Mesenchymal stem cell (in vitro differentiated cells and primary cell): ENCODE measurements around the gene MRPL49.

Experiments
- DNase-seq: peaks from one replicate; pipeline ENCODE4 v3.0.0-alpha.2; 2013
- H2AFZ ChIP-seq: one replicate; pipeline ENCODE4 v1.6.1; 2013; ENCODE audit warnings: low read depth, mild to moderate bottlenecking, control low read depth, inconsistent platforms, low read length, moderate library complexity
- H2AK5ac ChIP-seq: 2 replicates; pipeline ENCODE4 v1.6.1; 2013; ENCODE audit warnings: low read length, moderate library complexity, mild to moderate bottlenecking, inconsistent platforms; ENCODE audit not compliant: severe bottlenecking
- H2BK120ac ChIP-seq: one replicate; pipeline ENCODE4 v1.6.1; 2013; ENCODE audit warnings: low read depth, mild to moderate bottlenecking, inconsistent platforms, low read length, moderate library complexity
- H2BK12ac ChIP-seq, 2 experiments: one replicate each; pipeline ENCODE4 v1.6.1; 2013; ENCODE audit warnings: inconsistent platforms in 2 of 2, low read length in 2 of 2, mild to moderate bottlenecking in 2 of 2, moderate library complexity in 2 of 2, control low read depth in 1 of 2
- H2BK15ac ChIP-seq: one replicate; pipeline ENCODE4 v1.6.1; 2013; ENCODE audit warnings: mild to moderate bottlenecking, low read depth, inconsistent platforms; ENCODE audit not compliant: poor library complexity, severe bottlenecking
- H2BK5ac ChIP-seq: 2 replicates; pipeline ENCODE4 v1.6.1; 2013; ENCODE audit warnings: low read depth, mild to moderate bottlenecking, low read length, control low read depth, inconsistent platforms; ENCODE audit not compliant: poor library complexity, severe bottlenecking
- H3K14ac ChIP-seq, 2 experiments: one replicate each; pipeline ENCODE4 v1.6.1; 2013; ENCODE audit warnings: inconsistent platforms in 2 of 2, low read length in 2 of 2, control low read depth in 1 of 2, mild to moderate bottlenecking in 1 of 2, moderate library complexity in 1 of 2
- H3K18ac ChIP-seq, 2 experiments: one replicate each; pipeline ENCODE4 v1.6.1; 2013; ENCODE audit warnings: inconsistent platforms in 2 of 2, low read length in 2 of 2, control low read depth in 1 of 2, low read depth in 1 of 2, mild to moderate bottlenecking in 1 of 2
- H3K23ac ChIP-seq, 2 experiments: one replicate each; pipeline ENCODE4 v1.6.1; 2013; ENCODE audit warnings: inconsistent platforms in 2 of 2, low read length in 2 of 2, mild to moderate bottlenecking in 2 of 2, moderate library complexity in 2 of 2, control low read depth in 1 of 2
- H3K27ac ChIP-seq: 2 replicates; pipeline ENCODE4 v1.5.1; 2013; ENCODE audit warnings: mild to moderate bottlenecking, moderate library complexity, low read length, control low read depth, inconsistent platforms; ENCODE audit not compliant: poor library complexity, severe bottlenecking
- H3K27me3 ChIP-seq, 2 experiments: 2 replicates each; pipeline versions ENCODE4 v1.6.1 to v1.7.0; 2013; ENCODE audit warnings: low read length in 2 of 2, mild to moderate bottlenecking in 2 of 2, moderate library complexity in 2 of 2, control low read depth in 1 of 2, inconsistent platforms in 1 of 2; ENCODE audit not compliant: control insufficient read depth in 1 of 2, insufficient read depth in 1 of 2
- H3K36me3 ChIP-seq, 2 experiments: 2 replicates each; pipeline versions ENCODE4 v1.6.1 to v1.7.0; 2013; ENCODE audit warnings: low read length in 2 of 2, control low read depth in 1 of 2, inconsistent platforms in 1 of 2, low read depth in 1 of 2, mild to moderate bottlenecking in 1 of 2; ENCODE audit not compliant: insufficient read depth in 2 of 2, control insufficient read depth in 1 of 2
- H3K4ac ChIP-seq, 2 experiments: one replicate each; pipeline ENCODE4 v1.6.1; 2013; ENCODE audit warnings: inconsistent platforms in 2 of 2, low read length in 2 of 2, mild to moderate bottlenecking in 2 of 2, moderate library complexity in 2 of 2, control low read depth in 1 of 2, low read depth in 1 of 2
- H3K4me1 ChIP-seq: 2 replicates; pipeline ENCODE4 v1.6.1; 2013; ENCODE audit warnings: low read depth, low read length, control low read depth; ENCODE audit not compliant: control insufficient read depth, insufficient read depth
- H3K4me2 ChIP-seq: 2 replicates; pipeline ENCODE4 v1.6.1; 2013; ENCODE audit warnings: low read length, mild to moderate bottlenecking, inconsistent platforms; ENCODE audit not compliant: poor library complexity, severe bottlenecking
- H3K4me3 ChIP-seq, 2 experiments: 2 replicates each; pipeline versions ENCODE4 v1.5.1 to v1.7.0; 2013; ENCODE audit warnings: low read length in 2 of 2, mild to moderate bottlenecking in 2 of 2, control low read depth in 1 of 2, low read depth in 1 of 2; ENCODE audit not compliant: insufficient read depth in 1 of 2
- H3K79me1 ChIP-seq: replicated peaks from 2 replicates; pipeline ENCODE4 v1.6.1; 2013; ENCODE audit warnings: mild to moderate bottlenecking, control low read depth, low read length, inconsistent platforms; ENCODE audit not compliant: poor library complexity, severe bottlenecking
- H3K9ac ChIP-seq: 2 replicates; pipeline ENCODE4 v1.7.0; 2013; ENCODE audit warnings: mild to moderate bottlenecking, low read length, moderate library complexity
- H3K9me3 ChIP-seq: 2 replicates; pipeline ENCODE4 v1.7.0; 2013; ENCODE audit warnings: mild to moderate bottlenecking, low read length; ENCODE audit not compliant: control insufficient read depth
- H4K8ac ChIP-seq: one replicate; pipeline ENCODE4 v1.6.1; 2013; ENCODE audit warnings: inconsistent platforms, mild to moderate bottlenecking, low read length, moderate library complexity
- H4K91ac ChIP-seq: one replicate; pipeline ENCODE4 v1.6.1; 2013; ENCODE audit warnings: mild to moderate bottlenecking, low read length, inconsistent platforms
- WGBS: methylation state at CpG from one replicate; pipeline ENCODE4 v1.1.7; 2013; ENCODE audit warnings: mixed read lengths; 5-methylcytosine and 5-hydroxymethylcytosine counted together

The MRPL49 gene

DNA sequence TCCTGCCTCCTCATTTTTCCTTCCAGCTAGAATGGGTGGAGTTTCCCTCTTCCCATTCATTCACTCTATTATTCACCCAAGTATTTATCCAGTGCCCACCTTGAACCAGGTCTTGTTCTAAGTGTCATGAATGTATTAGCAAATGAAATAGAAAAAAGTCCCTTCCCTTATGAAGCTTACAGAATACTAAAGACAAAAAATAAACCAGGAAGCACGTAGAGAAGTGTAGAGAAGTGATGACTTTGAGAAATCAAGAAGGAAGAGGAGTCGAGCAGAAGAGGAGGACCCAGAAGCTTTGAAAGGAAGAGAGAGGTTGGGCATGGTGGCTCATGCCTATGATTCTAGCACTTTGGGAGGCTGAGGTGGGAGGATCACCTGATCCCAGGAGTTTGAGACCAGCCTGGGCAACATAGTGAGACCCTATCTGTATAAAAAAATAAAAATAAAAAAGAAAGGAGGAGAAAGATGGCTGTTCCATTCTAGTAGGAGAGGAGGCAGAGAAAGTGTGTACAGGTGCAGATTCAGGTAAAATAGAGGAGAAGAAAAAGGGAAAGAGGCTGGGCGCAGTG, 29.3 kb downstream of the MRPL49 start:
- no peak overlapping the region for H2AFZ ChIP-seq
- no peak overlapping the region for H3K18ac ChIP-seq
- no peaks in the 10 kb centered on the region for H3K27me3 ChIP-seq
- H3K4me3 ChIP-seq, result no peak overlapping the region
- H3K9ac ChIP-seq, result no peak overlapping the region
- no peaks in the 10 kb centered on the region for H3K79me1 ChIP-seq
- H3K14ac ChIP-seq, result no peak overlapping the region
- H3K9me3 ChIP-seq, result peaks cover 5% of the 10 kb centered on the region
- no peak for DNase-seq
- H3K23ac ChIP-seq, result no peak overlapping the region
- H3K27ac ChIP-seq, result no peak overlapping the region
- no peak overlapping the region for H3K4ac ChIP-seq
- no peak overlapping the region for H2BK5ac ChIP-seq
- H2AK5ac ChIP-seq, result no peak overlapping the region
- H3K4me2 ChIP-seq, result no peak overlapping the region
- WGBS, result 82% methylated on average over 3 of the region's 3 CpGs
- no peak overlapping the region for H2BK15ac ChIP-seq
- peaks cover 9% of the 10 kb centered on the region for H3K4me1 ChIP-seq
- no peak overlapping the region for H2BK12ac ChIP-seq
- H4K91ac ChIP-seq, result no peak overlapping the region
- H3K36me3 ChIP-seq, result no peaks in the 10 kb centered on the region
- no peak overlapping the region for H4K8ac ChIP-seq
- H2BK120ac ChIP-seq, result no peak overlapping the region

DNA sequence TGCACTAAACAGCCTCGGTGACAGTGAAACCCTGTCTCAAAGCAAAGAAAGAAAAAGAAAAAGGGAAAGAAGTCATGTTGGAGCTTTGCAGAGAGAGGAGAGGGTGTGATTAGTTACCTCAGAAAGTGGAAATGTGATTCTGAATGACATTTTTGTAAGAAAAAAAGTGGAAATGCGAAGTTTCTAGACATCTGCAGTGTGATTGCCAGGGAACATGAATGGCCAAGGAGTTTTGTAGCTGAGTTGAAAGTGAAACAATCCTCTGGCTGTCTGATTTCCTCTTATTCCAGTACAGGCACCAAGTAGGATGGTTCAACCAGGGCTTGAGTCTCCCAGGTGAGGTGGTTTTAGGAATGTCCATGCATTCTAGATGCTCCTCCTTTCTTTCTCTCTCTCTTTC, 30.0 kb downstream of the MRPL49 start:
- Histone ChIP-seq H4K91ac (no peak overlapping the region), H2AK5ac (no peak overlapping the region), H2AFZ (no peak overlapping the region), H4K8ac (no peak overlapping the region), H3K36me3 (no peaks in the 10 kb centered on the region), H3K4me3 (no peak overlapping the region), H3K23ac (no peak overlapping the region), H3K14ac (no peak overlapping the region), H3K9me3 (peaks cover 3% of the 10 kb centered on the region), H2BK120ac (no peak overlapping the region), H3K9ac (no peak overlapping the region), H2BK12ac (no peak overlapping the region), H2BK15ac (no peak overlapping the region), H3K27me3 (no peaks in the 10 kb centered on the region), H3K4ac (no peak overlapping the region), H3K27ac (no peak overlapping the region), H3K4me2 (no peak overlapping the region), H2BK5ac (no peak overlapping the region), H3K4me1 (peaks cover 9% of the 10 kb centered on the region), H3K79me1 (no peaks in the 10 kb centered on the region), H3K18ac (no peak overlapping the region)
- 84% methylated on average over 2 of the region's 2 CpGs for WGBS
- DNase-seq, result peak; percentile 14

DNA sequence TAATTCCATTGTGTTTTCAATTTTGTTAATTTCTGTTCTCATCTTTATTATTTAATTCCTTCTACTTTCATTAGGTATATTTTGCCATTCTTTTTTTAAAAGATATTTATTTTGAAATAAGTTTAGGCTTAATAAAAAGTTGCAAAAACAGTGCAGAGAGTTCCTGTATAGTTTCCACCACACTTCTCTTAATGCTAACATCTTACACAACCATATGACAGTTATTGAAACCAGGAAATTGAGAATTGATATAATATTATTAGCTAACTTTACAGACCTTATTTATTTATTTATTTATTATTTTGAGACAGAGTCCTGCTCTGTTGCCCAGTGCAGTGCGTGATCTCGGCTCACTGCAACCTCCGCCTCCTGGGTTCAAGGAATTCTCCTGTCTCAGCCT, 34.1 kb downstream of the MRPL49 start:
- no peak overlapping the region for H3K4me2 ChIP-seq
- H3K36me3 ChIP-seq, result no peaks in the 10 kb centered on the region
- WGBS, result 100% methylated on average over 3 of the region's 3 CpGs
- H3K23ac ChIP-seq, result no peak overlapping the region
- no peak for DNase-seq
- no peak overlapping the region for H2BK12ac ChIP-seq
- H3K18ac ChIP-seq, result no peak overlapping the region
- H2AFZ ChIP-seq, result no peak overlapping the region
- no peak overlapping the region for H4K91ac ChIP-seq
- no peak overlapping the region for H2BK15ac ChIP-seq
- no peaks in the 10 kb centered on the region for H3K79me1 ChIP-seq
- no peak overlapping the region for H3K4me3 ChIP-seq
- peaks cover 0 to 3% of the 10 kb centered on the region in 2 experiments for H3K27me3 ChIP-seq
- no peak overlapping the region for H2AK5ac ChIP-seq
- H3K27ac ChIP-seq, result no peak overlapping the region
- H3K14ac ChIP-seq, result no peak overlapping the region
- H2BK5ac ChIP-seq, result no peak overlapping the region
- H3K9me3 ChIP-seq, result no peaks in the 10 kb centered on the region
- no peak overlapping the region for H3K9ac ChIP-seq
- H3K4ac ChIP-seq, result no peak overlapping the region
- no peaks in the 10 kb centered on the region for H3K4me1 ChIP-seq
- H2BK120ac ChIP-seq, result no peak overlapping the region
- H4K8ac ChIP-seq, result no peak overlapping the region

DNA sequence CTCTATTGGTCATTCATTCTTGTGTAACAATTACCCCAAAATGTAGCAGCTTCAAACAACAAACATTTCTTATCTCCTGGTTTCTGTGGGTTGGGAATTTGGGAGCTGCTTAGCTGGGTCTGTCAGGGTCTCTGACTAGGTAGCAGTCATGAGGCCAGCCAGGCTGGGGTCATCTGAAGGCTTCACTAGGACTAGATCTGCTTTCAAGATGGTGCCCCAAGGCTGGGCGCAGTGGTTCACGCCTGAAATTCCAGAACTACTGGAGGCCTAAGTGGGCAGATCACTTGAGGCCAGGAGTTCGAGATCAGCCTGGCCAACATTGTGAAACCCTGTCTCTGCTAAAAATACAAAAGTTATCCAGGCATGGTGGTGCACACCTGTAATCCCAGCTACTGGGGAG, 34.8 kb downstream of the MRPL49 start:
- no peak overlapping the region for H4K91ac ChIP-seq
- no peak overlapping the region for H3K14ac ChIP-seq
- no peak overlapping the region for H2AFZ ChIP-seq
- no peak overlapping the region for H3K9ac ChIP-seq
- WGBS, result 80% methylated on average over 3 of the region's 3 CpGs
- no peaks in the 10 kb centered on the region for H3K79me1 ChIP-seq
- H3K4me1 ChIP-seq, result no peaks in the 10 kb centered on the region
- DNase-seq, result no peak
- no peak overlapping the region for H2AK5ac ChIP-seq
- H3K36me3 ChIP-seq, result no peaks in the 10 kb centered on the region
- no peak overlapping the region for H3K4me2 ChIP-seq
- H2BK5ac ChIP-seq, result no peak overlapping the region
- no peak overlapping the region for H3K27ac ChIP-seq
- H3K23ac ChIP-seq, result no peak overlapping the region
- H3K4me3 ChIP-seq, result no peak overlapping the region
- H4K8ac ChIP-seq, result no peak overlapping the region
- H3K27me3 ChIP-seq, result peaks cover 0 to 3% of the 10 kb centered on the region in 2 experiments
- no peak overlapping the region for H3K4ac ChIP-seq
- no peak overlapping the region for H3K18ac ChIP-seq
- H2BK15ac ChIP-seq, result no peak overlapping the region
- no peaks in the 10 kb centered on the region for H3K9me3 ChIP-seq
- H2BK12ac ChIP-seq, result no peak overlapping the region
- no peak overlapping the region for H2BK120ac ChIP-seq
